ENCODE results near the gene LIN54. TPM values are rescaled to one million over a fixed set of nuclear protein-coding genes. Genes with fewer than 3 reads are reported as not detected.

Gene LIN54
- total and polyA plus RNA-seq, 9 of the 15 experiments (the other 6 are each of a cell fraction or from before 2014, with no cell fraction given), result 2.2 to 22.5 (median 15.8) TPM

DNA sequence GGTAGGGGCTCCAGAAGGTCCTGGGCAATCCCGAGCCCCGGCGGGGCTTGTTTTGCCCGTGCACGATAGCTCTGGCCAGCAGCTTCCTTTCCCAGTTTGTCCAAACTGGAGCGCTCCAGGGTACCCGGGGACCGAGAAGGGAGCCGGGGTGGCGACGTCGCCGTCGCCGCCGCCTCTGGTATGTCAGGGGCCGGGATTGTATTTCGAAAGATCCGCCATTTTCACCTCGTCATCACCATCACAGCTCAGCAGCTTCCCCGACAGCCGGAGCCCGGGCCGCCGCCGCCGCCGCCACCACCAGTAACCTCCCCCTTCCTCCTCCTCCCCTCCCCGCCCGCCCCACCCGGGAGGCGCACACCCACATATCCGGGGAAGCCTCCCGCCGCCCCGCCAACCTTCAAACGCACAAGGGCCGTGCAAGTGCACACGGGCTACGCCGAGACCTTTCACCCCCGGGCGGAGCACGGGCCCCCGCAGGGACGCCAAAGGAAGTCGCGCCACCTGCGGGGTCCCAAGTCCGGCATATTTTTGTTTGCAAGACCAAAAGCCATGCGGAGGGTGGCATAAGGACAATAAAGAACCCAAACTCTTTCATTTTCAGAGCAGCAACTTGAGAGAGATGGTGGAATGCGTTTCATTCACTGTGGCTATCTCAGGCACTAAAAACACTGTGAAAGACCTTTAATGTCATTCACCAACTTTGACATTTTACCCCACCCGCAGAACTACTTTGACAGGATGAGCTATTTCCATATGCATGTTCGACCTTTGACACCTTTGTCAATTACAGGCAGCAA is at the start of gene LIN54 (continued):
- TF ChIP-seq ATF2 (CRISPR knock-in tag; IDR thresholded peaks at IDR 0.05), result no peak
- TF ChIP-seq E2F6 (IDR thresholded peaks at IDR 0.05; ENCODE audit: borderline replicate concordance in 1 of 2, extremely low read depth in 1 of 2, insufficient read depth in 1 of 2, insufficient read length in 1 of 2, low read depth in 1 of 2, low read length in 1 of 2, poor library complexity in 1 of 2, severe bottlenecking in 1 of 2), result peak in 1 of 2 experiments; percentile 36
- no peak for TF ChIP-seq ARHGAP35 (IDR thresholded peaks at IDR 0.05; ENCODE audit: partially characterized antibody)
- no peak for TF ChIP-seq HNRNPLL (IDR thresholded peaks at IDR 0.05; ENCODE audit: low read depth, low read length, poor library complexity, severe bottlenecking)
- no peak for TF ChIP-seq ZNF75A (CRISPR knock-in tag; IDR thresholded peaks at IDR 0.05)
- no peak for TF ChIP-seq E2F4 (CRISPR knock-in tag; IDR thresholded peaks at IDR 0.05; ENCODE audit: low read depth)
- TF ChIP-seq NFE2 (IDR thresholded peaks at IDR 0.05; ENCODE audit: low read depth), result peak; percentile 58
- peak; percentile 50; the same call in 1 of the 2 replicates for TF ChIP-seq TAF7 (tag; IDR thresholded peaks at IDR 0.05)
- no peak for TF ChIP-seq BRD4 (IDR thresholded peaks at IDR 0.05)
- no peak for TF ChIP-seq ESRRA (IDR thresholded peaks at IDR 0.05; ENCODE audit: borderline replicate concordance, low read depth)
- TF ChIP-seq FUS (optimal IDR thresholded peaks at IDR 0.05; ENCODE audit: low read depth, low read length), result no peak
- TF ChIP-seq RBM15 (IDR thresholded peaks at IDR 0.05; ENCODE audit: insufficient read depth, low read length), result no peak
- TF ChIP-seq, protein P1, sequence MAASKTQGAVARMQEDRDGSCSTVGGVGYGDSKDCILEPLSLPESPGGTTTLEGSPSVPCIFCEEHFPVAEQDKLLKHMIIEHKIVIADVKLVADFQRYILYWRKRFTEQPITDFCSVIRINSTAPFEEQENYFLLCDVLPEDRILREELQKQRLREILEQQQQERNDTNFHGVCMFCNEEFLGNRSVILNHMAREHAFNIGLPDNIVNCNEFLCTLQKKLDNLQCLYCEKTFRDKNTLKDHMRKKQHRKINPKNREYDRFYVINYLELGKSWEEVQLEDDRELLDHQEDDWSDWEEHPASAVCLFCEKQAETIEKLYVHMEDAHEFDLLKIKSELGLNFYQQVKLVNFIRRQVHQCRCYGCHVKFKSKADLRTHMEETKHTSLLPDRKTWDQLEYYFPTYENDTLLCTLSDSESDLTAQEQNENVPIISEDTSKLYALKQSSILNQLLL (CRISPR knock-in tag; IDR thresholded peaks at IDR 0.05; ENCODE audit: borderline replicate concordance), result no peak
- TF ChIP-seq ARID3B (CRISPR knock-in tag; IDR thresholded peaks at IDR 0.05; ENCODE audit: borderline replicate concordance), result no peak
- TF ChIP-seq, protein P2, sequence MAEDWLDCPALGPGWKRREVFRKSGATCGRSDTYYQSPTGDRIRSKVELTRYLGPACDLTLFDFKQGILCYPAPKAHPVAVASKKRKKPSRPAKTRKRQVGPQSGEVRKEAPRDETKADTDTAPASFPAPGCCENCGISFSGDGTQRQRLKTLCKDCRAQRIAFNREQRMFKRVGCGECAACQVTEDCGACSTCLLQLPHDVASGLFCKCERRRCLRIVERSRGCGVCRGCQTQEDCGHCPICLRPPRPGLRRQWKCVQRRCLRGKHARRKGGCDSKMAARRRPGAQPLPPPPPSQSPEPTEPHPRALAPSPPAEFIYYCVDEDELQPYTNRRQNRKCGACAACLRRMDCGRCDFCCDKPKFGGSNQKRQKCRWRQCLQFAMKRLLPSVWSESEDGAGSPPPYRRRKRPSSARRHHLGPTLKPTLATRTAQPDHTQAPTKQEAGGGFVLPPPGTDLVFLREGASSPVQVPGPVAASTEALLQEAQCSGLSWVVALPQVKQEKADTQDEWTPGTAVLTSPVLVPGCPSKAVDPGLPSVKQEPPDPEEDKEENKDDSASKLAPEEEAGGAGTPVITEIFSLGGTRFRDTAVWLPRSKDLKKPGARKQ (CRISPR knock-in tag; IDR thresholded peaks at IDR 0.05), result no peak
- peak; percentile 34; the same call in 1 of the 2 replicates for TF ChIP-seq EP400 (IDR thresholded peaks at IDR 0.05)
